HG03097 (cell line): ENCODE data around the gene NIPAL3.
"Not testable (repeated sequence)": the region's sequence is repeated elsewhere in the genome, so short reads cannot be mapped to it uniquely, and the experiment has no call there.

Experiments used
- ATAC-seq: cut with Tn5 transposase; IDR thresholded peaks from one replicate; pipeline ENCODE4 v1.9.1; 2021; ENCODE audit not compliant: unreplicated experiment, low FRiP score

NIPAL3 gene

DNA sequence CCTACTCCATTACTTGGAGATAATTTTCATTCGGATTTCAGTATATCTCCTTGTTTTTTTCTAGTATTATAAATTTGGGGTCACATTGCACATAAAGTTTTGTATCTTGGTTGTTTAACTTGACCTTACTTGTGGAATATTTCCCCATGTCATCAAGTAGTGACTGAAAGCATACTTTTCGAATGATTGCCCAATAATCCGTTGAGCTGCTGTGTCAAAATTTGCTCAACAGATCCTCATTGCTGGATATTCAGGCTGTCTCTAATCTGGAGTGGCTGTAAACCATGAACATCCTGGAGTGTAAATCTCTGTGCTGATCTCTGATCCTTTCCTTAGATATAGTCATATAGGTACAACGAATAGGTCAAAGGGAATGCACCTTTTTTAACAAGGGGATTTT lies 4.9 kb downstream of the NIPAL3 start:
- ATAC-seq = no peak

DNA sequence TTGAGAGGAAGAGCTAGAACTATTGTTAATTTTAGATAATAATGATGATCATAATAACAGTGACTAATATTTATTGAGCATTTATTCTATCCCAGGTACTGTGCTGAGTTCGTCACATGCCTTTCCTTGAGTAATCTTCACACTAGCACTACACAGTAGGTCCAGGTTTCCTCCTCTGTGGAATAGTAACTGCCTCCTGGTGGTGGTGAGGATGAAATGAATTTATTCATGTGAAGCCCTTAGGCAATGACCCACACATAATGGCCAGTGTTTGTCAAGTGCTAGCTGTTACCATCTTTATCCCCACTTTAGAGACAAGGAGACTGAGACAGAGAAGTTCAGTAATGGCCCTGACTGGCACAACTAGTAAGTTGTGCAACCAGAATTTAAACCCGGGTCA lies 5.9 kb downstream of the NIPAL3 start:
- ATAC-seq = no peak

DNA sequence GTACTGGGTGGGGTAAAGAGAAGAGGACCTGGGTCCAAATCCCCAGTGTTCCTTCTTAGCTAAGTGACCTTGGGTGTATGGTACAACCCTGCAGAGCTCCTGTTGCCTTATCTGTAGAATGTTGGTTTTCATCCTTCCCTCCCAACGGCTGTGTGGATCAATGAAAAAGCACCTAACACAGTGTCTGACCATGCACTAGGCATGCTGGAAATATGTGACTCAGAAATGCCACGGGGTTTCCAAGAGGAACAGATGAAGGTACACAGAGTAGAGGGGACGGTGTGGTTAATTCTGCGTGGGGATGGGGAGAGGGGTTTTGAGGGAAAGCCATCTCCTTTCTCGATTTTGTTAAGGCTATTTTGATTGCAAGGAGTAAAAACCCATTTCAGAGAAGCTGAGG lies 8.6 kb downstream of the NIPAL3 start:
- ATAC-seq = no peak

DNA sequence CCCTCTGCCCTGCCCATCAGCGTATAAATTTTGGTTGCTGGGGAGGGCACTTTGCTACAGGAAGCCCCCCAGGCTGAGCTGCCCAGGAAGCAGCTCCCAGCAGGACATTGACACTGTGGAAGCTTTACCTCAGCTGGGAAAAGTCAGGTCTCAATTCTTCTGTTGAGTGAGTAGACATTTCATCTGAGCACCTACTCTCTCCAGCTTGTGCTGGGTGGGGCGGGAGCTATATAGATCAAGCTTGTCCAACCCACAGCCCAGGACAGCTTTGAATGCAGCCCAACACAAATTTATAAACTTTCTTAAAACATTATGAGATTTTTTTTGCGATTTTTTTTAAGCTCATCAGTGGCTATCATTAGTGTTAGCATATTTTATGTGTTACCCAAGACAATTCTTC lies 9.4 kb downstream of the NIPAL3 start:
- ATAC-seq = no peak

DNA sequence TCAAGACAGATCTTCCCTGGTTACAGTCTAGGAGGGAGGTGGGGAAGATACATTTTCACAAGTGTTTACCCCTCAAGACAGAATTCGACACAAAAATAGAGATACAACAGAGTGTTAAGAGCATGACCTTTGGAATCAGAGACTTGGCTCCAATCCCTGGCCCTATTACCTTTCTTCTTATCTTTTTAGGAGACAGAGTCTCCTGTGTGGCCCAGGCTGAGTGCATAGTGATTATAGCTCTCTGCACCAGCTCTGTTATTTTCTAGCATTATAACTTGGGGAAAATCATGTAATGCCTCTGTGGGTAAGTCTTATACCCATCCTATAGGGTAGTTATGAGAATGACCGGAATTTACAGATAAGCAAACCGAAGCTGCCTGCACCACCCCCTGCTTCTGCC lies 9.8 kb downstream of the NIPAL3 start:
- ATAC-seq = no peak

DNA sequence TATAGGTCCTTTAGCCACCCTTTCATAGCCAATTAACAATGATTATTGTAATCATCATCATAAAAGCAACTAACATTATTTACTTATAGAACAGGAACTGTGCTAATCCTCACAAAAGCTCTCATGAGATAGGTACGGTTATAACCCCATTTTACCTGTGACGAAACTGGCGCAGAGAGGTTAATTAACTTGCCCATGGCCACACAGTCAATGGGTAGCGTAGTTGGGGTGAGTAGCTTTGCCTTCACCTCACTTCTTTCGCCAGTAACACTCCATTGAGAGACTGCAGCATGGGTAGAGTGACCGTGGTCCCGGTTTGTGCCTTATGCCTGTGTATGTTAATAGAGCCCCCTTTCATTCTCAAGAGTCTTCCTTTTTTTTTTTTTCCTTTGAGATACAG lies 10.3 kb downstream of the NIPAL3 start:
- ATAC-seq = no peak

DNA sequence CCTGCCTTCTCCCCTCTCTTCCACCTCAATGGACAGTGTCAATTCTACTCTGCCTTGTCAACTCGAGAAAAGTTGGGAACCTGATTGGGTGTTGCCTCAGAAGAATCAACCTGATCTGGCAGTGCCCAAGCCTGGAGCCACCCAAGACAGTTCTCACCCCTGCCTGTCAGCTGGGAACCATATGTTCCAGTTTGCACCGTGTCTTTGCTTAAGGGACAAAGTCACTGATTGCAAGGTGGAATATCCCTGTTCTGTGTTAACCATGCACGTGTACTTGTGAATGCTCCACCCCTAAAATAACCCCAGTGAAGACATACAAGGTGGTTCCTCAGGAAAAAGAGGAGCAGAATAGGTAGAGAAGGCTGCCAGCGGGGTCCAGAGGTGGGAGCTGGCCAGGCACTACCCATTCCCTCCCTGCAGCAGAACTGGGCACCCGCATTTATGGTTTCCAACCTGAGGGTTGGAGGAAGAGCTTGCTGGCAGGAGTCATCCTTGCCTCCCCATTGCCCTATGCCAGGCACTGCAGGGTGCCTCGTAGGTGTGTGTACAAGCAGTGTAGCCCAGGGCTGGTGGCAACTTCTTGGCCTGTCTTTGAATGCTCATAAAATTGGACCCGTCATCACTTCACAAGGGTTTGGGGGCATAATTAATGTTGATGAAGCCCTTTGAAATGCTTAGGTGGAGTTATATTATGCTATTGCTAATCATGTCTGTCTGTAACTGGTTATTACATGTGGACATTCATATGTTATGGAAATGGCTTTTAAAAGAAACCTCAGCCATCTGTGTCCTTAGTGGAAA lies 11.3 kb downstream of the NIPAL3 start:
- ATAC-seq = no peak

DNA sequence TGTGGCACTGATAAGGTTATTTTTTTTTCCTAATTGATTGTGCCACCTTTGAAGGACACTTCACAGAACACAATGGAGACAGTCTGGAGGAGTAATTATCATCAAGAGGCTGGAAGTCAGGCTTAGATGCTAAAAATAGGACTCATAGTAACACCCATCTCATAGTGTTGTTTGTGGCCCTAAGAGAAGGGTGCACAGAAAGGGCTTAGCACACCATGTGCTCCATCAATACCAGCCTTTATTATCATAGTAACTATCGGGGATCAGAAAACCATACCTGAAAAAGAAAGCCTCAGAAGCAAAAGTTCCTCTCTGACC lies 11.9 kb downstream of the NIPAL3 start:
- ATAC-seq = no peak

DNA sequence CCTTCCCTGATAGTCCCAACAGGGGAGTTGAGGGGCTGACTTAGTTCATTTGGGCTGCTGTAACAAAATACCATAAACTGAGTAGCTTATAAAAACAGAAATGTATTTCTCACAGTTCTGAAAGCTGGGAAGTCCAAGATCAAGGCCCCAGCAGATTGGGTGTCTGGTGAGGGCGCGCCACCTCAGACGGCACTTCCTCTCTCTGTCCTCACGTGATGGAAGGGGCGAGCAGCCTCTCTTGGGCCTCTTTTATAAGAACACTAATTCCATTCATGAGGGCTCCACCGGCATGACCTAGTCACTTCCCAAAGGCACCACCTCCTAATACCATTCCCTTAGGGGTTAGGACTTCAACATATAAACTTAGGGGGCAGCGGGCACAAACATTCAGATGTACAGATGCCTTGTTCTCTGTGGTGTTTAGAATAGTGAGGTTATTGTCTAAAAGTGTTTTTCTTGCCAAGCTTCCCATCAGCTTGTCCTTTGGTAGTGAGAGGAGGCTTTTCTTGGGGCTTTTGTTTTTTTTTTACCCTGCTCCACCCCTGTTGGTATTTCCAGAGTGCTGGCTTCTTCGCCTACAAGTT lies 20.3 kb downstream of the NIPAL3 start:
- ATAC-seq = no peak

DNA sequence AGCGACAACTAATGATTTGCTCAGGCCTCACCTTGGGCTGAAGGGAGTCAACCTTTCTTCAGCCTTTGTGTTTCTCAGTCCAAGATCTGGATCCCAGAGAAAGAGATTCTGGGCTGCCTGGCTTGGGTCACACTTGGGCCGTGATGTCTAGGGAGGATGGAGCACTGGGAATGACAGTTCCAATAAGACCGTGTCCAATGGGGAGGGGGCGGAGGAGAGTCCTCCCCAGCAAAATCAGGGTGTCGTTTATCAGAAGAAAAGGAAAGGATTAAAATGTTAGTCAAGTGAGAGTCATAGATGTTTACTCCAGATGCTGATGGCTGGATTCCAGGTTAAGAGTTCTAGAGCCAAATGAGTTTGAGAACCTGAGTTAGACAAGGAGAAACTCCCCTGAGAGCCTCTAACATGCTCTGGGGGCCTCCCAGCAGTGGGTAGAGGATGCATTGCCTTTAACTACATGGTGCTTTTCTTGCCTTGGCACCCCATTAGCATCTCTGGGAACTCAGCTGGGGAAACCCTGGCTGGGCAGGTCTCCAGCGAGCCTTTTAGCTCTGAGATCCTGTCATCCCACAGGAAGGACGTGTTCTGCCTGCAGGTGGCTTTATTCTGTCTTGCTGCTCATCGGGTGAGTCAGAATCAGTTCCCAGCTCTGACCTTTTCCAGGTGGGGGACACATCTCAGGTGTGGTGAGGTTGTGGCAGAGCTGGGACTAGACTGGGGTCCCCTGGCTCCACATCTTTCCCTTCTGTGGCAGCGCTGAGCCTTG lies 22.2 kb downstream of the NIPAL3 start:
- no peak for ATAC-seq

DNA sequence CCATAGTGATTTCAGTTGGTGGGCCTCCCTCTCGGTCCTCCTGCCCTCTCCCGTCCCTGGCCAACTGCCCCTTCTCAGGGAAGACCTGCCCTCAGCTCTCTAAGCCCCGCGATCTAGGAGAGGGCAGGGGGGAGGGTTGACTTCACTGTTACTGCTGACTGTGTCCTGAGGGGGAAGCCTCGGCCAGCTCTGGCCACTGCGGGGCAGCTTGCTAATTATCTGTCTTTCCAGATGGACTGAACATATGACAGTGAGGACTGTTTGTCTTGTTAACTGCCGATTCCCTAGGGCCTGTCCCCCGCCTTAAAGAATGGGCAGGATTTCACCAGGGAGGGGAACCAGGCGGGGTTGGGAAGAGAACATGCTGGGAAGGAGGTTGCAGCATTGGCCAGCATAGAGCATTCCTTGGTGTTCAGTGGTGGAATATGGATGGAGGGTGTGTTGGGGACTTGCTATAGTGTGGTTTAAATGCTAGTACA lies 22.9 kb downstream of the NIPAL3 start:
- ATAC-seq = no peak

DNA sequence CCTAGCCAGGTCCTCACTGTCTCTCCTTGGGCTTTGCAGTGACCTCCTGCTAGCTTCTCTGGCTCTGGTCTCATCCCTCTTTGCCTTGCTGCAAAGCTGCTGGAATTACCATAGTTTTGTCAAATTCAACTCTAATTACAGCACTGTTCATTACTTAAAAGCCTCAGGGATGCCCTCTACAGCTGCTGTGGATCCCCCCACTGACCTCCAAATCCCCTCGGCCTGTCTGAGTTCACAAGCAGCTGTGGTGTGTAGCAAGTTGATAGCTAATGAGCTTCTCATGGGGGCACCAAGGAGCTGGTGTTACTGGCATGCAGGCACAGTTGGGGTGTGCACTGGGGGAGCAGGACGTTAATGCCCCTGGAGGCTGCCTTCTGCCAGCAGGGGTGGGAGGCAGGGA lies 24.8 kb downstream of the NIPAL3 start:
- ATAC-seq = no peak

DNA sequence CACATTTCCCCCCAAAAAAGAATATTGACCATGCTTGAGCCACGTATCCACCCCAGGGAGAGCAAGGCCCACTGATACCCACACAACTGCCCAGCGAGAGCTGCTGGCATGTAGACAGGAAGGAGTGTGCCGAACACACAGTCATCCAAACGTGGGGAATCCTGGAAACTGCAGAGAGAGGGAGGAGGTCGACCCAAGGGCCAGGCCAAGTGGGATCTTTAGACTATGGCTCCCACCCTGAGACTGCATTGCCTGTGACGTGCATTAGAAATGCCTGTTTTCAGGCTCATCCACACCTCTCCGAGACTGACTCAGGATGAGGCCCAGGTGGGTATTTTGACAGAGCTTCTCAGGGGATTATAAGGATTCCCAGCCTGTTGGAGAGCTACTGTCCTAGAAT lies 25.9 kb downstream of the NIPAL3 start:
- no peak for ATAC-seq

DNA sequence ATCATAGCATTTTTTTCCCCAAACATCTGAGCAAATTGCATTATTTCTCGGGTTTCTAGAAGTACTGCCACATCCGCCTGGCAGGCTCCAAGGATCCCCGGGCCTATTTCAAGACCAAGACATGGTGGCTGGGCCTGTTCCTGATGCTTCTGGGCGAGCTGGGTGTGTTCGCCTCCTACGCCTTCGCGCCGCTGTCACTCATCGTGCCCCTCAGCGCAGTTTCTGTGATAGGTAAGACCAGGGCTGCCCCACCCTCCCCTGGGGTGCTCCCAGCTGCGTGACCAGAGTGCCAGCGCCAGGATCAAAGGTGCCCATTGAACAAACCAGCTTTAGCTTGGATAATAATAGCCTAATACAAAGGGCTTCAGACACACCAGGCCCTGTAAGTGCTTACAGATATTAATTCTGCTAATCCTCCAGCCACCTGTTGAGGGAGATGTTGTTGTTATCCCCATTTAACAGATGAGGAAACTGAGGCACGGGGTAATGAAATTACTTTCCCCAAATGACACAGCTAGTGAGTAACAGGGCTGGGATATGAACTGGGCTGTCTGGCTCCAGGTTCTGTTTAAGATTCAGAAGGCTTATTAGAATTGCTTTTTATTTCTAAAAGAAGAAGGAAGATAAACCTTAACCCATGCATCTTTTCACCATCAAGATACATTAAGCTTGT lies 26.5 kb downstream of the NIPAL3 start:
- ATAC-seq = no peak

DNA sequence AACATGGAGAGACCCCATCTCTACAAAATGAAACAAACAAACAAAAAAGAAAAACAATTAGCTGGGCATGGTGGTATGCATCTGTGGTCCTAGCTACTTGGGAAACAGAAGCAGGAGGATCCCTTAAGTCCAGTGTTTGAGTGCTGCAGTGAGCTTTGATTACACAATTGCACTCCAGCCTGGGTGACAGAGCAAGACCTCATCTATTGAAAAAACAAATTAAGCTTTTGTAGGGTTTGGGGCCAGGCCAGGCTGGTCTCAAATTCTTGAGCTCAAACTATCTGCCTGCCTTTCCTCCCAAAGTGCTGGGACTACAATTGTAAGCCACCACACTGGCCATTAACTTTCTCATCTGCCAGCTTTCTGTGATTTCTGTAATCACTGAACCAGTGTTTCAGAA lies 27.2 kb downstream of the NIPAL3 start:
- ATAC-seq = no peak

DNA sequence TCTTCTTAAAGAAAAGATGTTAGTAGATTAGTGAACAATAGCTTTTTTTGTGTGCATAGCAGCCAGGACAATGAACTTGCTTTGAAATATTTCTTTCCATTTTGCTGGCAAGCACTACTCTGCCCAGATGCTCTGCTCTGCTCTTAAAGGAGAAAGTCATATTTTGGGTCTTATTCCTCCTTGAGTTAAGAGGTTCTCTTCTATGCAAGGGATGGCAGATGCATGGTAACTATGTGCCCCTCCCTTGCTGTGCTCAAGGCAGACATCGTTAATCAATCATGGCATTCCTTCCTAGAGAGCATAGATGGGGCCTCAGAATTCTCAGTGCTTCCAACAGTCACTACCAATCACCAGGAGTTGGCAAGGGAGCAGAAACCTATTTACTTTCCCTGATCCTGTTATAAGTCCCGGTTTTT lies 27.6 kb downstream of the NIPAL3 start:
- ATAC-seq = no peak

DNA sequence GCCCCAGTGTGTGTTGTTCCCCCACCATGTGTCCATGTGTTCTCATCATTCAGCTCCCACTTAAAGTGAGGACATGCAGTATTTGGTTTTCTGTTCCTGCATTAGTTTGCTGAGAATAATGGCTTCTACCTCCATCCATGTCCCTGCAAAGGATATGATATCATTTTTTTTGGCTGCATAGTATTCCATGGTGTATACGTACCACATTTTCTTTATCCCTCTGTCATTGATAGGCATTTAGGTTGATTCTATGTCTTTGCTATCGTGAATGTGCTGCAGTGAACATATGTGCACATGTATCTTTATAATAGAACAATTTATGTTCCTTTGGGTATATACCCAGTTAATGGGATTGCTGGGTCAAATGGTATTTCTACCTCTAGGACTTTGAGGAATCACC lies 30.8 kb downstream of the NIPAL3 start:
- ATAC-seq = not testable (repeated sequence)

DNA sequence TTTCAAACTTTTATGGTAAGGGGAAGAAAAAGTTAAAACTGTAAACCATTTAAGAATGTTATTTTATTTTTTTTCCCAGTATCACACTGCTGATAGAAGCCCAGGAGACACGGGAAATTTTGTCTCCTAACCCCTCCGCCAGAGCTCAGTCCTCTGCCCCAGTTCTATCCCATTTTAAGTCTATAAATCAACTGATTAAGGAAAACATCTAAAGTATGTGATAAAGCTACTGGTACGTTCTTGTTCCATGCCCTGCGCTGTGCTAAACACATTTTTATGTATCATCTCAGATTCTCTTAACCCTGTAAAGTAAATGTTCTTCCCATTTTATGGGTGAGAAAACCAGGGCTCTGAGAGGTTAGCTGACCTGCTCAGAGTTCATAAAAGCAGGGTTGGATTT lies 34.7 kb downstream of the NIPAL3 start:
- ATAC-seq = no peak

DNA sequence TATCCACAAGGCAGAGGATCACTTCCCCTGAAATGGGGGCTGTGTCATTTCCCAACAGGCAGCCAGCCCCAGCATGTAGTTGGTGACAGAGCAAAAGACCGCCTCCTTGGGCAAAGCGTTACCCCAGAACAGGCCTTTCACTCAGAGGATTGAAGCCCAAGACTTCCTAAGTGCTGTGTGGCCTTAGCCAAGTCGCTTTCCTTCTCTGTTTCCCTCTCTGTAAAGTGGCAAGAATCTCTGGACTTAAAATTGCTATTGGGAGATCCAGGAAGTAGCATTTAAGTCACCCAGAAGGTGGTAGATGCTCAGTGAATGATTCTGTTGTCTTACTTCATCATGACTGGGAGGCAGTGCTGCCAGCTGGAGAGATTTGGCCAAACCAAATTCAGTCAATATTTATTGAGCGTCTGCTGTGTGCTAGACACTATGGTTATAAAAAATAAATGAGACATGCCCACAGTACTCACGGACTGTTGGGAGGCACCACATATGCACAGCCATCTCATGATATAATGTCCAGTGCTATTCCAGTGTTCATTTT lies 35.3 kb downstream of the NIPAL3 start:
- ATAC-seq = no peak

DNA sequence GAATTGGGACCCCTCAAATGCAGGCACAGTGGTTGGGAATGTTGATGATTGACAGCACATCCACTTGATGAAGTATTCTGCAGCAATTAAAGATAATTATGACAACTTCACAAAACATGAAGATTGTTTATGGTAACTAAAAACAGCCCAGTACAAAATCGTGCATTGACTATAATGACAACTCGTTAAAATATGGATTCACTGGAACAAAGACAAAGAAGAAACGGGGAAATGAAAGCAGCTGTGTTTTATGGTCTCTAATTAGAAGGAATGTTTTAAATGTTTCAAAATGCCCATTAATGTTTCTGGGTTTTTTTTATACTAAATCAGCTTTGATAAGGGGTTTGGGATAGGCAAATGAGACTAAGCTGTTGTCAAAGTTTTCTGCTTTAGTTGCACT lies 36.1 kb downstream of the NIPAL3 start:
- ATAC-seq = no peak

DNA sequence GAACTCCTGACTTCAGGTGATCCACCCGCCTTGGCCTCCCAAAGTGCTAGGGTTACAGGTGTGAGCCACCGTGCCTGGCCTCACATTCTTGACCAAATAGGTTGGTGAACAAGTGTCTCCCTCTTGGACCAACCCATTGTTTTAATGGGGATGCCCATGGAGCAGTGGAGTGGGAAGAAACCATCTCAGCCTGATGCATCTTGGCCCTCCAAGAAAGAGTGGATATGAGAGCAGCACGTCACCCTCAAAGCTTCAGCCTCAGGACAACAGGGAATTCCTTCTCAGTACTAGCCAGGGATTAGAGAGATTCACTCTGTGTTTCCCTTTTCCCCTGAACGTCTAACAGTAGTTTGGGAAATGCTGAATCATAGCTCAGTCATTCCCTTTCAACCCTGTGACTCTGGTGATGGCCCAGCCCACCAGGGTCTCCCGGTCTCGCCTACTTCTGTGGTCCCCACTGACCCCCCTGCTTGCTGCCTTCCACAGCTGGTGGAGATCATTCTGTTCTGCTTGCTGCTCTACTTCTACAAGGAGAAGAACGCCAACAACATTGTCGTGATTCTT lies 37.4 kb downstream of the NIPAL3 start:
- ATAC-seq = no peak
